H9 (cell line): ENCODE measurements around the gene SLFN5. TPM values are rescaled to one million over a fixed set of nuclear protein-coding genes. Genes with fewer than 3 reads are reported as not detected.

Source experiments
- DNase-seq: peaks from one replicate; pipeline ENCODE4 v3.0.0-alpha.2; 2017
- H2AFZ ChIP-seq: one replicate; pipeline ENCODE4 v1.6.1; 2013; ENCODE audit warnings: mild to moderate bottlenecking, low read length, control low read depth, moderate library complexity
- H2AK5ac ChIP-seq: 2 replicates; pipeline ENCODE4 v1.6.1; 2013; ENCODE audit warnings: low read length, control low read depth, mixed read lengths; ENCODE audit not compliant: insufficient read length
- H2BK120ac ChIP-seq: one replicate; pipeline ENCODE4 v1.6.1; 2013; ENCODE audit warnings: low read depth, mild to moderate bottlenecking, low read length, control low read depth, inconsistent platforms; ENCODE audit not compliant: poor library complexity, severe bottlenecking
- H2BK12ac ChIP-seq: 2 replicates; pipeline ENCODE4 v1.6.1; 2013; ENCODE audit warnings: low read length, control low read depth, mixed read lengths, low read depth; ENCODE audit not compliant: insufficient read length
- H2BK15ac ChIP-seq: 2 replicates; pipeline ENCODE4 v1.6.1; 2013; ENCODE audit warnings: low read depth, low read length, control low read depth
- H2BK20ac ChIP-seq: one replicate; pipeline ENCODE4 v1.6.1; 2013; ENCODE audit warnings: low read depth, mild to moderate bottlenecking, low read length, control low read depth, inconsistent platforms; ENCODE audit not compliant: poor library complexity, severe bottlenecking
- H2BK5ac ChIP-seq: 2 replicates; pipeline ENCODE4 v1.6.1; 2013; ENCODE audit warnings: low read length, control low read depth, mixed read lengths; ENCODE audit not compliant: insufficient read length
- H3K14ac ChIP-seq: 2 replicates; pipeline ENCODE4 v1.6.1; 2013; ENCODE audit warnings: low read length, control low read depth; ENCODE audit not compliant: insufficient read depth
- H3K18ac ChIP-seq: 2 replicates; pipeline ENCODE4 v1.6.1; 2013; ENCODE audit warnings: low read depth, mild to moderate bottlenecking, mixed read lengths, low read length, control low read depth; ENCODE audit not compliant: insufficient read length
- H3K23ac ChIP-seq: 2 replicates; pipeline ENCODE4 v1.6.1; 2013; ENCODE audit warnings: low read length, control low read depth, mixed read lengths, low read depth; ENCODE audit not compliant: insufficient read length
- H3K23me2 ChIP-seq: 2 replicates; pipeline ENCODE4 v1.6.1; 2013; ENCODE audit warnings: low read depth, mild to moderate bottlenecking, mixed read lengths, low read length, control low read depth; ENCODE audit not compliant: insufficient read length, poor library complexity, severe bottlenecking
- H3K27ac ChIP-seq: 2 replicates; pipeline ENCODE4 v1.5.1; 2013; ENCODE audit warnings: low read length, control low read depth, mixed read lengths, low read depth; ENCODE audit not compliant: insufficient read length
- H3K27me3 ChIP-seq: 2 replicates; pipeline ENCODE4 v1.6.1; 2013; ENCODE audit warnings: low read length, control low read depth, inconsistent platforms; ENCODE audit not compliant: insufficient read depth
- H3K4ac ChIP-seq: 2 replicates; pipeline ENCODE4 v1.6.1; 2013; ENCODE audit warnings: low read depth, mild to moderate bottlenecking, control low read depth, inconsistent platforms, low read length, moderate library complexity
- H3K4me1 ChIP-seq: 2 replicates; pipeline ENCODE4 v1.6.1; 2013; ENCODE audit warnings: low read length, control low read depth, inconsistent platforms; ENCODE audit not compliant: insufficient read depth
- H3K4me2 ChIP-seq: 2 replicates; pipeline ENCODE4 v1.6.1; 2013; ENCODE audit warnings: low read length, control low read depth, mixed read lengths; ENCODE audit not compliant: insufficient read length, insufficient read depth
- H3K56ac ChIP-seq: 2 replicates; pipeline ENCODE4 v1.6.1; 2013; ENCODE audit warnings: low read depth, mild to moderate bottlenecking, mixed read lengths, low read length, control low read depth; ENCODE audit not compliant: insufficient read length
- H3K79me1 ChIP-seq: 2 replicates; pipeline ENCODE4 v1.6.1; 2013; ENCODE audit warnings: low read depth, mild to moderate bottlenecking, moderate library complexity, low read length, control low read depth, inconsistent platforms; ENCODE audit not compliant: insufficient read depth, poor library complexity, severe bottlenecking
- H3K79me2 ChIP-seq: 2 replicates; pipeline ENCODE4 v1.6.1; 2013; ENCODE audit warnings: low read length, control low read depth, inconsistent platforms; ENCODE audit not compliant: insufficient read depth
- H3K9ac ChIP-seq: 2 replicates; pipeline ENCODE4 v1.6.1; 2013; ENCODE audit warnings: low read length, control low read depth, mixed read lengths; ENCODE audit not compliant: insufficient read length; ENCODE audit errors: extremely low read depth
- H3K9me3 ChIP-seq: one replicate; pipeline ENCODE4 v1.6.1; 2013; ENCODE audit warnings: low read depth, low read length, inconsistent platforms; ENCODE audit not compliant: control insufficient read depth
- H3T11ph ChIP-seq: one replicate; pipeline ENCODE4 v1.6.1; 2013; ENCODE audit warnings: mild to moderate bottlenecking, low read length, control low read depth, inconsistent platforms
- H4K20me1 ChIP-seq: one replicate; pipeline ENCODE4 v1.6.1; 2013; ENCODE audit not compliant: control insufficient read depth, insufficient read length, insufficient read depth
- H4K5ac ChIP-seq: 2 replicates; pipeline ENCODE4 v1.6.1; 2013; ENCODE audit warnings: low read depth, mild to moderate bottlenecking, mixed read lengths, low read length, control low read depth; ENCODE audit not compliant: insufficient read length
- H4K8ac ChIP-seq: replicated peaks from 2 replicates; pipeline ENCODE4 v1.6.1; 2013; ENCODE audit warnings: low read length, control low read depth, mixed read lengths, low read depth; ENCODE audit not compliant: insufficient read length
- H4K91ac ChIP-seq: 2 replicates; pipeline ENCODE4 v1.6.1; 2013; ENCODE audit warnings: low read depth, mild to moderate bottlenecking, moderate library complexity, mixed read lengths, low read length, control low read depth; ENCODE audit not compliant: insufficient read length
- H3K27ac Mint-ChIP-seq, 3 experiments: 2 replicates in 2 of 3; 3 replicates in 1 of 3; pipeline ENCODE4 v1.8.0; 2020 to 2021; ENCODE audit warnings: mixed read lengths in 3 of 3, mild to moderate bottlenecking in 1 of 3, moderate library complexity in 1 of 3
- H3K27me3 Mint-ChIP-seq: 2 replicates; pipeline ENCODE4 v1.8.0; 2021; ENCODE audit warnings: low read depth, mild to moderate bottlenecking, moderate library complexity, mixed read lengths
- H3K36me3 Mint-ChIP-seq, 3 experiments: 2 replicates in 2 of 3; 3 replicates in 1 of 3; pipeline ENCODE4 v1.8.0; 2020 to 2021; ENCODE audit warnings: low read depth in 3 of 3, mixed read lengths in 3 of 3; ENCODE audit not compliant: insufficient read depth in 1 of 3
- H3K4me1 Mint-ChIP-seq, 2 experiments: 2 replicates each; pipeline ENCODE4 v1.8.0; 2020; ENCODE audit warnings: mixed read lengths in 2 of 2
- H3K4me3 Mint-ChIP-seq, 2 experiments: 2 replicates in 1 of 2; 3 replicates in 1 of 2; pipeline ENCODE4 v1.8.0; 2020 to 2021; ENCODE audit warnings: mild to moderate bottlenecking in 2 of 2, mixed read lengths in 2 of 2, moderate library complexity in 1 of 2
- H3K9me3 Mint-ChIP-seq, 2 experiments: 2 replicates in 1 of 2; 3 replicates in 1 of 2; pipeline ENCODE4 v1.8.0; 2020; ENCODE audit warnings: mild to moderate bottlenecking in 2 of 2, mixed read lengths in 2 of 2, moderate library complexity in 1 of 2
- CTCF ChIP-seq: fragments of 200-600 bp; sonication (generic); conservative IDR thresholded peaks from 3 replicates; pipeline ENCODE4 v1.8.0; 2021; ENCODE audit warnings: antibody characterized with exemption, mild to moderate bottlenecking
- WGBS: extraction: QIAGEN DNeasy Blood & Tissue Kit; methylation state at CpG from one replicate; pipeline ENCODE4 v1.1.7; 2013; ENCODE audit warnings: missing lambda C conversion rate, low lambda C conversion rate, mixed read lengths; ENCODE audit not compliant: insufficient read length; ENCODE audit errors: extremely low coverage; 5-methylcytosine and 5-hydroxymethylcytosine counted together
- total RNA-seq: library from RNA; stranded (reverse); gene quantifications from 2 replicates; pipeline ENCODE4 v1.2.1, GENCODE V29; 2021

SLFN5 gene
- total RNA-seq, 1 experiment from 2014 or later = 2.9 TPM

GRCh38 chr17:35315971-35316370 is 73.1 kb downstream of the SLFN5 start:
- H3T11ph ChIP-seq = no peak overlapping the region
- H2BK20ac ChIP-seq = no peak overlapping the region
- H3K27ac ChIP-seq = no peak overlapping the region
- H3K79me2 ChIP-seq = no peaks in the 10 kb centered on the region
- no peak overlapping the region for H2BK12ac ChIP-seq
- no peak overlapping the region for H3K4me2 ChIP-seq
- Mint-ChIP-seq H3K4me1 (peaks cover 42 to 44% of the 10 kb centered on the region in 2 experiments), H3K9me3 (peaks cover 0 to 2% of the 10 kb centered on the region in 2 experiments; a peak in 1 of 5 replicates), H3K27me3 (peaks cover 11% of the 10 kb centered on the region), H3K36me3 (no peaks in the 10 kb centered on the region; a peak in 1 of 7 replicates), H3K27ac (peak overlapping the region in 1 of 3 experiments; percentile 82; a peak in 1 of 7 replicates), H3K4me3 (no peak overlapping the region)
- no peak overlapping the region for H3K14ac ChIP-seq
- H3K18ac ChIP-seq = no peak overlapping the region
- no peaks in the 10 kb centered on the region for H3K9me3 ChIP-seq
- no peak overlapping the region for H3K56ac ChIP-seq
- no peak overlapping the region for H2BK5ac ChIP-seq
- DNase-seq = no peak
- no peak overlapping the region for H3K4ac ChIP-seq
- H3K4me1 ChIP-seq = no peaks in the 10 kb centered on the region; the same call in 1 of the 2 replicates
- no peak overlapping the region for H4K91ac ChIP-seq
- no peak overlapping the region for H2BK15ac ChIP-seq
- peaks cover 12% of the 10 kb centered on the region for H3K23me2 ChIP-seq
- no peak overlapping the region for H4K8ac ChIP-seq
- H2AK5ac ChIP-seq = no peak overlapping the region
- no peak overlapping the region for H3K23ac ChIP-seq
- no CpG with 5 or more reads among the region's 2 CpGs for WGBS
- no peak for TF ChIP-seq CTCF
- H3K27me3 ChIP-seq = peaks cover 10% of the 10 kb centered on the region; the same call in 1 of the 2 replicates
- no peak overlapping the region for H2BK120ac ChIP-seq
- H4K20me1 ChIP-seq = no peaks in the 10 kb centered on the region
- H2AFZ ChIP-seq = no peak overlapping the region
- H3K9ac ChIP-seq = no peak overlapping the region
- no peak overlapping the region for H4K5ac ChIP-seq
- no peaks in the 10 kb centered on the region for H3K79me1 ChIP-seq
